ENCODE data around the gene CDH1.

DNA sequence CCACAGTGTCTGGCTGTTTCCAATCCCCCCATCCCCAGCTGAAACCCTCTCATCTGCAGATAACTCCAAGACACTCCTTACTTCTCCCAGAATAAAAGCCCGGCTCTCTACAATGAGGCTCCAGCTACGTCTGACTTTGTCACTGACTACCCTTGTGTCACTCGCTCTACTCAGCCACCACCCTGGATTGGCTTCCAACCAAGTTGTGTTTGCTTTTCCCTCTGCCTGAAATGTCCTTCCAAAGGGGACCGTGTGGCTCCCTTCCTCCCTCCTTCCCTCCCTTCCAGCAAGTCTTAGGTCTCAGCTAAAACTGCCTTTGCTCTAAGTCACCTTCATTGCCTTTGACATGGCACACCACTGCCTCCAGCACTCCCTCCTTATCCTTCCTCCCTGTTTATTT lies 42.8 kb downstream of the CDH1 start:
- TF ChIP-seq POLR2A (IDR thresholded peaks at IDR 0.05) (no peak), CTCF (IDR thresholded peaks at IDR 0.05) (no peak)

Data from uterus (tissue), 2 donors.